Lung (tissue), 12 donors: ENCODE measurements around the gene FAM13A. TPM values are rescaled to one million over a fixed set of nuclear protein-coding genes. Genes with fewer than 3 reads are reported as not detected.

Experiments used
- ATAC-seq: fragments of 200-7000 bp; cut with Tn5 transposase; one replicate; pipeline ENCODE4 v1.9.1; 2020; ENCODE audit warnings: moderate number of reproducible peaks; ENCODE audit not compliant: insufficient read depth, low FRiP score
- DNase-seq, 3 donors: peaks; one replicate each; pipeline ENCODE4 v3.0.0-alpha.2; 2013 to 2017
- H3K27ac ChIP-seq, 2 donors: one replicate each; pipeline ENCODE4 v1.5.1; 2013; ENCODE audit warnings: mild to moderate bottlenecking in 2 of 2, moderate library complexity in 2 of 2, control low read depth in 1 of 2, inconsistent platforms in 1 of 2, low read depth in 1 of 2, low read length in 1 of 2
- H3K27me3 ChIP-seq, 3 donors: one replicate each; pipeline ENCODE4 v1.5.1; 2013; ENCODE audit warnings: low read length in 2 of 3; ENCODE audit not compliant: control insufficient read depth in 3 of 3, insufficient read depth in 3 of 3
- H3K36me3 ChIP-seq, 4 donors: one replicate each; pipeline ENCODE4 v1.5.1; 2013; ENCODE audit warnings: low read length in 4 of 4, mild to moderate bottlenecking in 1 of 4, moderate library complexity in 1 of 4; ENCODE audit not compliant: control insufficient read depth in 4 of 4, insufficient read depth in 4 of 4
- H3K4me1 ChIP-seq, 5 donors: one replicate each; pipeline ENCODE4 v1.5.1; 2013; ENCODE audit warnings: low read length in 5 of 5, mild to moderate bottlenecking in 2 of 5, moderate library complexity in 1 of 5; ENCODE audit not compliant: control insufficient read depth in 5 of 5, insufficient read depth in 5 of 5
- H3K4me3 ChIP-seq: one replicate; pipeline ENCODE4 v1.5.1; 2013; ENCODE audit warnings: mild to moderate bottlenecking, control low read depth, moderate library complexity
- H3K9ac ChIP-seq, 2 donors: one replicate each; pipeline ENCODE4 v1.5.1; 2013; ENCODE audit warnings: low read length in 2 of 2, control low read depth in 1 of 2; ENCODE audit not compliant: insufficient read depth in 1 of 2
- H3K9me3 ChIP-seq, 4 donors: one replicate each; pipeline ENCODE4 v1.5.1; 2013; ENCODE audit warnings: low read length in 3 of 4, mild to moderate bottlenecking in 1 of 4, moderate library complexity in 1 of 4; ENCODE audit not compliant: control insufficient read depth in 4 of 4, insufficient read depth in 3 of 4
- WGBS, 2 donors: extraction: QIAGEN DNeasy Blood & Tissue Kit; methylation state at CpG; one replicate each; pipeline ENCODE4 v1.1.7; 2013; 5-methylcytosine and 5-hydroxymethylcytosine counted together
- polyA plus RNA-seq, 2 donors: library from polyadenylated mRNA; stranded (reverse); fragments of 200-250 nt; gene quantifications; one replicate each; pipeline ENCODE4 v1.2.1, GENCODE V29; 2013
- total RNA-seq, 2 donors: library from RNA; depleted of rRNA in 1 of 2; stranded (reverse); fragments of >200 nt in 1 of 2; gene quantifications; one replicate each; pipeline ENCODE4 v1.2.1, GENCODE V29; 2014 to 2021
- TF ChIP-seq, protein P1 (sequence below): IDR thresholded peaks from 2 replicates; pipeline ENCODE4 v1.5.1; 2012; ENCODE audit warnings: mild to moderate bottlenecking; ENCODE audit errors: control extremely low read depth, extremely low read depth
- donor health status: control.
- donor health status: control.
- donor health status: Bipolar disorder and iron deficiency.
- donor health status: healthy.
- donor health status: DM: yes; HTN: yes; CAD: no.

Gene FAM13A
- total and polyA plus RNA-seq, 4 donors = 9.2 to 122 (median 29.3) TPM

- TF ChIP-seq, protein P1, sequence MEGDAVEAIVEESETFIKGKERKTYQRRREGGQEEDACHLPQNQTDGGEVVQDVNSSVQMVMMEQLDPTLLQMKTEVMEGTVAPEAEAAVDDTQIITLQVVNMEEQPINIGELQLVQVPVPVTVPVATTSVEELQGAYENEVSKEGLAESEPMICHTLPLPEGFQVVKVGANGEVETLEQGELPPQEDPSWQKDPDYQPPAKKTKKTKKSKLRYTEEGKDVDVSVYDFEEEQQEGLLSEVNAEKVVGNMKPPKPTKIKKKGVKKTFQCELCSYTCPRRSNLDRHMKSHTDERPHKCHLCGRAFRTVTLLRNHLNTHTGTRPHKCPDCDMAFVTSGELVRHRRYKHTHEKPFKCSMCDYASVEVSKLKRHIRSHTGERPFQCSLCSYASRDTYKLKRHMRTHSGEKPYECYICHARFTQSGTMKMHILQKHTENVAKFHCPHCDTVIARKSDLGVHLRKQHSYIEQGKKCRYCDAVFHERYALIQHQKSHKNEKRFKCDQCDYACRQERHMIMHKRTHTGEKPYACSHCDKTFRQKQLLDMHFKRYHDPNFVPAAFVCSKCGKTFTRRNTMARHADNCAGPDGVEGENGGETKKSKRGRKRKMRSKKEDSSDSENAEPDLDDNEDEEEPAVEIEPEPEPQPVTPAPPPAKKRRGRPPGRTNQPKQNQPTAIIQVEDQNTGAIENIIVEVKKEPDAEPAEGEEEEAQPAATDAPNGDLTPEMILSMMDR = no peak
- DNase-seq (no peak), ATAC-seq (no peak)
- Histone ChIP-seq H3K9me3 (peaks cover 0 to 6% (median under 1%) of the 10 kb centered on the region in 4 donors), H3K4me3 (no peak overlapping the region), H3K27me3 (no peaks in the 10 kb centered on the region), H3K27ac (no peak overlapping the region), H3K4me1 (peaks cover 0 to 8% (median 0%) of the 10 kb centered on the region in 5 donors), H3K36me3 (peaks cover 0 to 3% (median 0%) of the 10 kb centered on the region in 4 donors), H3K9ac (no peak overlapping the region)
Observed at GRCh38 chr4:88976775-88977035, 80.3 kb downstream of the FAM13A start.

- H3K4me3 ChIP-seq = no peak overlapping the region
- peaks cover 0 to 6% (median under 1%) of the 10 kb centered on the region in 4 donors for H3K9me3 ChIP-seq
- WGBS, 2 donors = 80 to 83% methylated on average over 6 of the region's 6 CpGs
- ATAC-seq (no peak), DNase-seq (peak in 2 of 3 donors; percentile 37 to 50)
- no peaks in the 10 kb centered on the region for H3K27me3 ChIP-seq
- H3K4me1 ChIP-seq = peaks cover 0 to 8% (median 0%) of the 10 kb centered on the region in 5 donors
- H3K36me3 ChIP-seq = peaks cover 0 to 3% (median 0%) of the 10 kb centered on the region in 4 donors
- TF ChIP-seq, protein P1 = no peak
- H3K9ac ChIP-seq = peak overlapping the region in 1 of 2 donors; percentile 9
- no peak overlapping the region for H3K27ac ChIP-seq
Observed at GRCh38 chr4:88975958-88976774, 80.8 kb downstream of the FAM13A start.

- Histone ChIP-seq H3K4me1 (peaks cover 0 to 3% (median 0%) of the 10 kb centered on the region in 5 donors), H3K27me3 (no peaks in the 10 kb centered on the region), H3K36me3 (peaks cover 0 to 3% (median 0%) of the 10 kb centered on the region in 4 donors), H3K9ac (no peak overlapping the region), H3K4me3 (no peak overlapping the region), H3K27ac (no peak overlapping the region), H3K9me3 (peaks cover 0 to 6% (median under 1%) of the 10 kb centered on the region in 4 donors)
- ATAC-seq (no peak), DNase-seq (no peak)
- TF ChIP-seq, protein P1 = no peak
- WGBS, 2 donors = 91 to 98% methylated on average over 1 of the region's 1 CpG
Observed at GRCh38 chr4:88971536-88971935, 85.4 kb downstream of the FAM13A start.

- H3K27ac ChIP-seq = no peak overlapping the region
- WGBS, 2 donors = 89 to 93% methylated on average over 1 of the region's 1 CpG
- TF ChIP-seq, protein P1 = no peak
- H3K9ac ChIP-seq = no peak overlapping the region
- H3K4me3 ChIP-seq = no peak overlapping the region
- DNase-seq (no peak), ATAC-seq (no peak)
- peaks cover 0 to 6% (median under 1%) of the 10 kb centered on the region in 4 donors for H3K9me3 ChIP-seq
- H3K36me3 ChIP-seq = peaks cover 0 to 3% (median 2%) of the 10 kb centered on the region in 4 donors
- no peaks in the 10 kb centered on the region for H3K27me3 ChIP-seq
- no peaks in the 10 kb centered on the region for H3K4me1 ChIP-seq
Observed at GRCh38 chr4:88969746-88970145, 87.2 kb downstream of the FAM13A start.
